PFSK-1 (cell line): Measurements from ENCODE around the gene NCSTN.

Experiments used
- POLR2AphosphoS5 ChIP-seq: IDR thresholded peaks from 2 replicates; pipeline ENCODE4 v1.6.1; 2012; ENCODE audit warnings: low read depth, mild to moderate bottlenecking, control low read depth, low read length, moderate library complexity
- SIN3A ChIP-seq: IDR thresholded peaks from 2 replicates; pipeline ENCODE4 v1.6.1; 2012; ENCODE audit warnings: mild to moderate bottlenecking, low read length, moderate library complexity, borderline replicate concordance; ENCODE audit not compliant: insufficient read depth
- TF ChIP-seq, protein P1 (sequence below), 2 experiments: IDR thresholded peaks; 2 replicates each; pipeline versions ENCODE4 v1.6.1 to v1.8.0; 2011 to 2012; ENCODE audit warnings: low read depth in 2 of 2, low read length in 2 of 2, control low read depth in 1 of 2, inconsistent platforms in 1 of 2, mild to moderate bottlenecking in 1 of 2, moderate library complexity in 1 of 2; ENCODE audit not compliant: insufficient read depth in 1 of 2

- TF ChIP-seq POLR2AphosphoS5 (no peak), SIN3A (no peak)
- TF ChIP-seq, protein P1, sequence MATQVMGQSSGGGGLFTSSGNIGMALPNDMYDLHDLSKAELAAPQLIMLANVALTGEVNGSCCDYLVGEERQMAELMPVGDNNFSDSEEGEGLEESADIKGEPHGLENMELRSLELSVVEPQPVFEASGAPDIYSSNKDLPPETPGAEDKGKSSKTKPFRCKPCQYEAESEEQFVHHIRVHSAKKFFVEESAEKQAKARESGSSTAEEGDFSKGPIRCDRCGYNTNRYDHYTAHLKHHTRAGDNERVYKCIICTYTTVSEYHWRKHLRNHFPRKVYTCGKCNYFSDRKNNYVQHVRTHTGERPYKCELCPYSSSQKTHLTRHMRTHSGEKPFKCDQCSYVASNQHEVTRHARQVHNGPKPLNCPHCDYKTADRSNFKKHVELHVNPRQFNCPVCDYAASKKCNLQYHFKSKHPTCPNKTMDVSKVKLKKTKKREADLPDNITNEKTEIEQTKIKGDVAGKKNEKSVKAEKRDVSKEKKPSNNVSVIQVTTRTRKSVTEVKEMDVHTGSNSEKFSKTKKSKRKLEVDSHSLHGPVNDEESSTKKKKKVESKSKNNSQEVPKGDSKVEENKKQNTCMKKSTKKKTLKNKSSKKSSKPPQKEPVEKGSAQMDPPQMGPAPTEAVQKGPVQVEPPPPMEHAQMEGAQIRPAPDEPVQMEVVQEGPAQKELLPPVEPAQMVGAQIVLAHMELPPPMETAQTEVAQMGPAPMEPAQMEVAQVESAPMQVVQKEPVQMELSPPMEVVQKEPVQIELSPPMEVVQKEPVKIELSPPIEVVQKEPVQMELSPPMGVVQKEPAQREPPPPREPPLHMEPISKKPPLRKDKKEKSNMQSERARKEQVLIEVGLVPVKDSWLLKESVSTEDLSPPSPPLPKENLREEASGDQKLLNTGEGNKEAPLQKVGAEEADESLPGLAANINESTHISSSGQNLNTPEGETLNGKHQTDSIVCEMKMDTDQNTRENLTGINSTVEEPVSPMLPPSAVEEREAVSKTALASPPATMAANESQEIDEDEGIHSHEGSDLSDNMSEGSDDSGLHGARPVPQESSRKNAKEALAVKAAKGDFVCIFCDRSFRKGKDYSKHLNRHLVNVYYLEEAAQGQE (IDR thresholded peaks at IDR 0.05; ENCODE audit: insufficient read depth in 1 of 2, low read depth in 2 of 2, low read length in 2 of 2): no peak
Observed at GRCh38 chr1:160367934-160368923, 25.0 kb downstream of the NCSTN start.
